ENCODE data around the gene ANKDD1B. TPM values are rescaled to one million over a fixed set of nuclear protein-coding genes. Genes with fewer than 3 reads are reported as not detected.

Gene ANKDD1B
- polyA plus RNA-seq, 1 of the 3 experiments (the other 2 are of a cell fraction) = 0.12 TPM

DNA sequence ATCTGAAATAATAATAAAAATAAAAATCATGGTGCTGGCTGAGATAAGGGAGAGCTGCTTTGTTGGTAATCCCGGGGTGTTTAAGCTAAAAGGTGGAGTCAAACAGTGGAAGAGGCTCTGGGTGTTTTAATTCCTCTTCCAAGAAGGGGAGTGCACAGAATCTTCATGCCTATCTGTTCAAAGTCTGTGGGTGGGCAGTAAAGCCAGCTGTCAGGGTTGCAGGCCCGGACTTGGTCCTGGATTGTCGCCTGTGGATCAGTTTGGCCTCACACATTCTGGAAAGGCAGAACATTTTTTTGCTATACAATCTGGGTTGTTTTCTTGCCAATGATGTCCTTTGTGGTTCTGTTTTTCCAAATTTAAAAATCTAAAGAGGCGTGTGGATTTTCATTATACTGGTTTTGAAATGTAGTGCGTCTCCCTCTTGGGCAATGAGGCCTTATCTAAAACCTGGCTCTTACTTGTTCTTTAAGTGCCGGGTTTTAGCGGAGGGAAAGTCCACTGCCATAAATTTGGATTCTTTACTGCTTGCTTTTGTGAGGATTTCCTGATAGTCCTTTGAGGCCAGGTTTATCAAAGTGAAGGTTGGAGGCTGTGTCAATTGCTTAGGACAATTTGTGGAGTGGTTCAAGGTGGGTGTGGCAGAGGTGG, 5.8 kb downstream of the ANKDD1B start:
- no peaks in the 10 kb centered on the region for H3K79me2 ChIP-seq (ENCODE audit: insufficient read depth)
- no peaks in the 10 kb centered on the region for H3K9me3 ChIP-seq
- H3K27ac ChIP-seq (ENCODE audit: low read depth in 2 of 2, low read length in 1 of 2) = no peak overlapping the region
- no peaks in the 10 kb centered on the region for H4K20me1 ChIP-seq (ENCODE audit: insufficient read depth)
- H3K36me3 ChIP-seq (replicated peaks in 1 of 2; ENCODE audit: control insufficient read depth in 1 of 2, insufficient read depth in 2 of 2, low read length in 1 of 2) = no peaks in the 10 kb centered on the region
- 96% methylated on average over 7 of the region's 7 CpGs for WGBS (ENCODE audit: low lambda C conversion rate)
- TF ChIP-seq, protein P1, sequence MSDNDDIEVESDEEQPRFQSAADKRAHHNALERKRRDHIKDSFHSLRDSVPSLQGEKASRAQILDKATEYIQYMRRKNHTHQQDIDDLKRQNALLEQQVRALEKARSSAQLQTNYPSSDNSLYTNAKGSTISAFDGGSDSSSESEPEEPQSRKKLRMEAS (IDR thresholded peaks at IDR 0.05; ENCODE audit: low read depth) = no peak
- TF ChIP-seq JUND (IDR thresholded peaks at IDR 0.05) (no peak), GABPA (IDR thresholded peaks at IDR 0.05; ENCODE audit: low read depth) (no peak)
- no peak overlapping the region for H3K4me3 ChIP-seq (ENCODE audit: low read depth in 2 of 2, low read length in 1 of 2)
- no peaks in the 10 kb centered on the region for H3F3A ChIP-seq (replicated peaks; ENCODE audit: insufficient read depth)
- H3K9me2 ChIP-seq = no peaks in the 10 kb centered on the region
- ChIA-PET CTCF (interaction anchor here (0.9 kb wide), 1 partner anchor 10 kb away, joined by 4 read pairs; no protein-coding TSS in a partner anchor), POLR2A (no interaction called here)
- no peaks in the 10 kb centered on the region for H3K27me3 ChIP-seq (ENCODE audit: insufficient read depth)
- H2AFZ ChIP-seq (ENCODE audit: low read depth) = no peak overlapping the region
- H3K4me1 ChIP-seq (ENCODE audit: control insufficient read depth in 1 of 2, insufficient read depth in 2 of 2, low read depth in 1 of 2, low read length in 1 of 2) = no peaks in the 10 kb centered on the region; a peak in 1 of 4 replicates
- no peak overlapping the region for H3K9ac ChIP-seq
- no peak overlapping the region for H3K4me2 ChIP-seq
- DNase-seq = no peak

DNA sequence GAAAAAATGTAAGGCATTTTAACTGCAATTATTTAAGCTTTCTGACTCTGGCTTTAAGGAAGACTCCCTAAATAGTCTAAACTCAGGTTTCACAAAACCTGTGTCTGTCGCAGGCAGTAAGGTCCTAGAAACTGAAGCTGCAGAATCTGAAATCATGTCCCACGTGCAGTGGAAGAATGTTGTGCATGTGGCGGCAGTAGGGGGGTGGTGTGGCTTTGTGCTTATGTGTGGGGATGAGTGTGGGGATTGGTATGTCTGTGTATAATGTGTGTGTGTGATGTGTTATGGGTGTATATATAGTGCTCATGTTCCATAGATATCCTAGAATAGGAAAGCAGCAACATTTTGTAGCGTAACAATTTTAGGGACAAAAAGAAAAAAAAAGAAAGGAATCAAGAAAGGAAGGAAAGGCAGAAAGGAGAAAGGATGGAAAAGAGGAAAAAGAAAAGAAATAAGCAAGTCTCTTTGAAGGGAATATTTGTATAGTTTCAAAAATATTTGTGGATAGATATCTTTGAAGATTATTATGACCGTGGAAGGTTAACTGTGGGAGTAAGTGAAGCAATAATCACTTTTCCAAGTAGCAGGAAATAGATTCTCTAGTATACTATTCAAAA, 6.6 kb downstream of the ANKDD1B start:
- DNase-seq = no peak
- H3K27ac ChIP-seq (ENCODE audit: low read depth in 2 of 2, low read length in 1 of 2) = no peak overlapping the region
- no peak overlapping the region for H3K9ac ChIP-seq
- H3F3A ChIP-seq (replicated peaks; ENCODE audit: insufficient read depth) = no peaks in the 10 kb centered on the region
- H3K27me3 ChIP-seq (ENCODE audit: insufficient read depth) = no peaks in the 10 kb centered on the region
- H3K79me2 ChIP-seq (ENCODE audit: insufficient read depth) = no peaks in the 10 kb centered on the region
- no peaks in the 10 kb centered on the region for H3K9me3 ChIP-seq
- no peaks in the 10 kb centered on the region; a peak in 1 of 4 replicates for H3K4me1 ChIP-seq (ENCODE audit: control insufficient read depth in 1 of 2, insufficient read depth in 2 of 2, low read depth in 1 of 2, low read length in 1 of 2)
- TF ChIP-seq, protein P2, sequence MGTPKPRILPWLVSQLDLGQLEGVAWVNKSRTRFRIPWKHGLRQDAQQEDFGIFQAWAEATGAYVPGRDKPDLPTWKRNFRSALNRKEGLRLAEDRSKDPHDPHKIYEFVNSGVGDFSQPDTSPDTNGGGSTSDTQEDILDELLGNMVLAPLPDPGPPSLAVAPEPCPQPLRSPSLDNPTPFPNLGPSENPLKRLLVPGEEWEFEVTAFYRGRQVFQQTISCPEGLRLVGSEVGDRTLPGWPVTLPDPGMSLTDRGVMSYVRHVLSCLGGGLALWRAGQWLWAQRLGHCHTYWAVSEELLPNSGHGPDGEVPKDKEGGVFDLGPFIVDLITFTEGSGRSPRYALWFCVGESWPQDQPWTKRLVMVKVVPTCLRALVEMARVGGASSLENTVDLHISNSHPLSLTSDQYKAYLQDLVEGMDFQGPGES (IDR thresholded peaks at IDR 0.05; ENCODE audit: low read depth, low read length) = no peak
- TF ChIP-seq EP300 (IDR thresholded peaks at IDR 0.05; ENCODE audit: borderline replicate concordance in 1 of 2, low read depth in 1 of 2, low read length in 1 of 2) (no peak), SMC3 (IDR thresholded peaks at IDR 0.05; ENCODE audit: low read depth, low read length) (no peak), EZH2phosphoT487 (IDR thresholded peaks at IDR 0.05; ENCODE audit: borderline replicate concordance, low read depth) (no peak), YY1 (IDR thresholded peaks at IDR 0.05; ENCODE audit: low read depth) (no peak), FOSL2 (IDR thresholded peaks at IDR 0.05; ENCODE audit: borderline replicate concordance, low read depth) (no peak), RCOR1 (IDR thresholded peaks at IDR 0.05; ENCODE audit: low read length) (no peak), TAF1 (IDR thresholded peaks at IDR 0.05; ENCODE audit: borderline replicate concordance, low read depth, low read length) (no peak), RFX5 (IDR thresholded peaks at IDR 0.05; ENCODE audit: low read length) (no peak), MEF2A (IDR thresholded peaks at IDR 0.05; ENCODE audit: borderline replicate concordance, low read depth) (no peak), TCF12 (IDR thresholded peaks at IDR 0.05) (no peak)
- TF ChIP-seq, protein P3, sequence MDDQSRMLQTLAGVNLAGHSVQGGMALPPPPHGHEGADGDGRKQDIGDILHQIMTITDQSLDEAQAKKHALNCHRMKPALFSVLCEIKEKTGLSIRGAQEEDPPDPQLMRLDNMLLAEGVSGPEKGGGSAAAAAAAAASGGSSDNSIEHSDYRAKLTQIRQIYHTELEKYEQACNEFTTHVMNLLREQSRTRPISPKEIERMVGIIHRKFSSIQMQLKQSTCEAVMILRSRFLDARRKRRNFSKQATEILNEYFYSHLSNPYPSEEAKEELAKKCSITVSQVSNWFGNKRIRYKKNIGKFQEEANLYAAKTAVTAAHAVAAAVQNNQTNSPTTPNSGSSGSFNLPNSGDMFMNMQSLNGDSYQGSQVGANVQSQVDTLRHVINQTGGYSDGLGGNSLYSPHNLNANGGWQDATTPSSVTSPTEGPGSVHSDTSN (IDR thresholded peaks at IDR 0.05) = no peak
- TF ChIP-seq, protein P4, sequence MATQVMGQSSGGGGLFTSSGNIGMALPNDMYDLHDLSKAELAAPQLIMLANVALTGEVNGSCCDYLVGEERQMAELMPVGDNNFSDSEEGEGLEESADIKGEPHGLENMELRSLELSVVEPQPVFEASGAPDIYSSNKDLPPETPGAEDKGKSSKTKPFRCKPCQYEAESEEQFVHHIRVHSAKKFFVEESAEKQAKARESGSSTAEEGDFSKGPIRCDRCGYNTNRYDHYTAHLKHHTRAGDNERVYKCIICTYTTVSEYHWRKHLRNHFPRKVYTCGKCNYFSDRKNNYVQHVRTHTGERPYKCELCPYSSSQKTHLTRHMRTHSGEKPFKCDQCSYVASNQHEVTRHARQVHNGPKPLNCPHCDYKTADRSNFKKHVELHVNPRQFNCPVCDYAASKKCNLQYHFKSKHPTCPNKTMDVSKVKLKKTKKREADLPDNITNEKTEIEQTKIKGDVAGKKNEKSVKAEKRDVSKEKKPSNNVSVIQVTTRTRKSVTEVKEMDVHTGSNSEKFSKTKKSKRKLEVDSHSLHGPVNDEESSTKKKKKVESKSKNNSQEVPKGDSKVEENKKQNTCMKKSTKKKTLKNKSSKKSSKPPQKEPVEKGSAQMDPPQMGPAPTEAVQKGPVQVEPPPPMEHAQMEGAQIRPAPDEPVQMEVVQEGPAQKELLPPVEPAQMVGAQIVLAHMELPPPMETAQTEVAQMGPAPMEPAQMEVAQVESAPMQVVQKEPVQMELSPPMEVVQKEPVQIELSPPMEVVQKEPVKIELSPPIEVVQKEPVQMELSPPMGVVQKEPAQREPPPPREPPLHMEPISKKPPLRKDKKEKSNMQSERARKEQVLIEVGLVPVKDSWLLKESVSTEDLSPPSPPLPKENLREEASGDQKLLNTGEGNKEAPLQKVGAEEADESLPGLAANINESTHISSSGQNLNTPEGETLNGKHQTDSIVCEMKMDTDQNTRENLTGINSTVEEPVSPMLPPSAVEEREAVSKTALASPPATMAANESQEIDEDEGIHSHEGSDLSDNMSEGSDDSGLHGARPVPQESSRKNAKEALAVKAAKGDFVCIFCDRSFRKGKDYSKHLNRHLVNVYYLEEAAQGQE (IDR thresholded peaks at IDR 0.05; ENCODE audit: low read depth, low read length) = no peak
- ChIA-PET POLR2A (no interaction called here), CTCF (interaction anchor here (1.2 kb wide), 1 partner anchor 18 kb away, joined by 3 read pairs; no protein-coding TSS in a partner anchor)
- H3K36me3 ChIP-seq (replicated peaks in 1 of 2; ENCODE audit: control insufficient read depth in 1 of 2, insufficient read depth in 2 of 2, low read length in 1 of 2) = no peaks in the 10 kb centered on the region
- H3K4me2 ChIP-seq = no peak overlapping the region
- no peaks in the 10 kb centered on the region for H4K20me1 ChIP-seq (ENCODE audit: insufficient read depth)
- no peaks in the 10 kb centered on the region for H3K9me2 ChIP-seq
- H2AFZ ChIP-seq (ENCODE audit: low read depth) = no peak overlapping the region
- H3K4me3 ChIP-seq (ENCODE audit: low read depth in 2 of 2, low read length in 1 of 2) = no peak overlapping the region
- 93% methylated on average over 5 of the region's 5 CpGs for WGBS (ENCODE audit: low lambda C conversion rate)

Data from SK-N-SH (cell line).